OCI-LY7 (cell line): ENCODE data around the gene BIVM. TPM values are rescaled to one million over a fixed set of nuclear protein-coding genes. Genes with fewer than 3 reads are reported as not detected.
"Not testable (repeated sequence)": the region's sequence is repeated elsewhere in the genome, so short reads cannot be mapped to it uniquely, and the experiment has no call there.

Experiments used
- BruUV-seq: library from RNA; stranded (reverse); fragments of 400-500 nt; replicated peaks from 2 replicates; lab custom pipeline; 2021; lab: Mats Ljungman, UMichigan
- CTCF ChIA-PET: fragments of 300-600 bp; sonication (Branson Sonifier 250); formaldehyde crosslinking; loops from one replicate; lab custom pipeline; 2022; ENCODE audit warnings: antibody characterized with exemption; ENCODE audit not compliant: unreplicated experiment; lab: Charles Lee
- POLR2A ChIA-PET: fragments of 300-600 bp; sonication (Branson Sonifier 250); formaldehyde crosslinking; loops from one replicate; lab custom pipeline; 2022; ENCODE audit warnings: antibody characterized with exemption; lab: Charles Lee
- DNase-seq: peaks from one replicate; pipeline ENCODE4 v3.0.0-alpha.2; 2015; ENCODE audit warnings: low spot score
- H2AFZ ChIP-seq: fragments of 200-600 bp; sonication (generic), shearing (Covaris generic); 2 replicates; pipeline ENCODE4 v1.6.1; 2014; ENCODE audit warnings: mild to moderate bottlenecking, antibody characterized with exemption, low read length, moderate library complexity
- H3K27ac ChIP-seq: fragments of 200-600 bp; sonication (generic); 2 replicates; pipeline ENCODE4 v1.5.1; 2014; ENCODE audit warnings: mixed run types, low read depth, mild to moderate bottlenecking, moderate library complexity, low read length, inconsistent platforms; ENCODE audit not compliant: poor library complexity, severe bottlenecking
- H3K36me3 ChIP-seq: fragments of 200-600 bp; sonication (generic); 2 replicates; pipeline ENCODE4 v1.6.1; 2014; ENCODE audit warnings: mild to moderate bottlenecking, antibody characterized with exemption, low read length, moderate library complexity, mixed read lengths; ENCODE audit not compliant: insufficient read depth
- H3K4me1 ChIP-seq: fragments of 200-600 bp; sonication (generic); 2 replicates; pipeline ENCODE4 v1.5.1; 2014; ENCODE audit warnings: mild to moderate bottlenecking, low read length; ENCODE audit not compliant: insufficient read depth, poor library complexity, severe bottlenecking
- H3K4me2 ChIP-seq: fragments of 200-600 bp; sonication (generic); 2 replicates; pipeline ENCODE4 v1.6.1; 2014; ENCODE audit warnings: mild to moderate bottlenecking, low read length
- H3K4me3 ChIP-seq: fragments of 200-600 bp; sonication (generic); 2 replicates; pipeline ENCODE4 v1.5.1; 2014; ENCODE audit warnings: mild to moderate bottlenecking, low read depth, low read length; ENCODE audit not compliant: poor library complexity, severe bottlenecking
- H3K79me2 ChIP-seq: fragments of 200-600 bp; sonication (generic); 2 replicates; pipeline ENCODE4 v1.6.1; 2016; ENCODE audit warnings: low read depth, mild to moderate bottlenecking, low read length, moderate library complexity, mixed read lengths; ENCODE audit not compliant: insufficient read depth
- H3K9me2 ChIP-seq: fragments of 200-600 bp; sonication (generic); 2 replicates; pipeline ENCODE4 v1.6.1; 2016; ENCODE audit warnings: mild to moderate bottlenecking, low read length, mixed read lengths; ENCODE audit not compliant: insufficient read depth
- H3K9me3 ChIP-seq: fragments of 200-600 bp; sonication (generic); 2 replicates; pipeline ENCODE4 v1.6.1; 2014; ENCODE audit warnings: mild to moderate bottlenecking, mixed run types, low read length, mixed read lengths
- H4K20me1 ChIP-seq: fragments of 200-600 bp; sonication (generic); 2 replicates; pipeline ENCODE4 v1.6.1; 2014; ENCODE audit warnings: mild to moderate bottlenecking, antibody characterized with exemption, low read length, moderate library complexity, mixed read lengths; ENCODE audit not compliant: insufficient read depth
- EZH2phosphoT487 ChIP-seq: fragments of 200-600 bp; sonication (generic); IDR thresholded peaks from 2 replicates; pipeline ENCODE4 v1.6.1; 2018; ENCODE audit warnings: low read depth, borderline replicate concordance, mild to moderate bottlenecking, mixed run types, antibody characterized with exemption, low read length, moderate library complexity, mixed read lengths
- intact Hi-C: fragments of 100-400 bp; cut with micrococcal nuclease; formaldehyde crosslinking; loops from one replicate; pipeline ENCODE4 v1.10.0; 2022; ENCODE audit not compliant: unreplicated experiment
- total RNA-seq, 2 experiments: library from RNA; depleted of rRNA in 1 of 2; stranded (reverse); fragments of >200 nt in 1 of 2; shearing (Covaris generic) in 1 of 2; gene quantifications; 2 replicates each; pipeline ENCODE4 v1.2.3, GENCODE V29; 2014 to 2022
- TF ChIP-seq, protein P1 (sequence below): fragments of 200-600 bp; sonication (generic); conservative IDR thresholded peaks from 2 replicates; pipeline ENCODE4 v1.5.1; 2014; ENCODE audit warnings: mild to moderate bottlenecking, antibody characterized with exemption, low read length, moderate library complexity, mixed read lengths

BIVM gene
- total RNA-seq, 2 experiments from 2014 or later: not detected

- TF ChIP-seq, protein P1, sequence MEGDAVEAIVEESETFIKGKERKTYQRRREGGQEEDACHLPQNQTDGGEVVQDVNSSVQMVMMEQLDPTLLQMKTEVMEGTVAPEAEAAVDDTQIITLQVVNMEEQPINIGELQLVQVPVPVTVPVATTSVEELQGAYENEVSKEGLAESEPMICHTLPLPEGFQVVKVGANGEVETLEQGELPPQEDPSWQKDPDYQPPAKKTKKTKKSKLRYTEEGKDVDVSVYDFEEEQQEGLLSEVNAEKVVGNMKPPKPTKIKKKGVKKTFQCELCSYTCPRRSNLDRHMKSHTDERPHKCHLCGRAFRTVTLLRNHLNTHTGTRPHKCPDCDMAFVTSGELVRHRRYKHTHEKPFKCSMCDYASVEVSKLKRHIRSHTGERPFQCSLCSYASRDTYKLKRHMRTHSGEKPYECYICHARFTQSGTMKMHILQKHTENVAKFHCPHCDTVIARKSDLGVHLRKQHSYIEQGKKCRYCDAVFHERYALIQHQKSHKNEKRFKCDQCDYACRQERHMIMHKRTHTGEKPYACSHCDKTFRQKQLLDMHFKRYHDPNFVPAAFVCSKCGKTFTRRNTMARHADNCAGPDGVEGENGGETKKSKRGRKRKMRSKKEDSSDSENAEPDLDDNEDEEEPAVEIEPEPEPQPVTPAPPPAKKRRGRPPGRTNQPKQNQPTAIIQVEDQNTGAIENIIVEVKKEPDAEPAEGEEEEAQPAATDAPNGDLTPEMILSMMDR: no peak
- no peak for TF ChIP-seq EZH2phosphoT487
- H3K27ac ChIP-seq: no peak overlapping the region
- no peaks in the 10 kb centered on the region for H3K79me2 ChIP-seq
- no peaks in the 10 kb centered on the region for H3K9me2 ChIP-seq
- no peak overlapping the region for H2AFZ ChIP-seq
- intact Hi-C loops: no loop called here
- CTCF ChIA-PET: no interaction called here
- H4K20me1 ChIP-seq: no peaks in the 10 kb centered on the region
- H3K4me3 ChIP-seq: no peak overlapping the region
- no peaks in the 10 kb centered on the region for H3K9me3 ChIP-seq
- no peak for DNase-seq
- no peaks in the 10 kb centered on the region for H3K4me1 ChIP-seq
- no peak overlapping the region for H3K4me2 ChIP-seq
- BruUV-seq: no TSS peak
- POLR2A ChIA-PET: no interaction called here
- H3K36me3 ChIP-seq: no peaks in the 10 kb centered on the region
Measured at GRCh38 chr13:102779436-102780159, 19.3 kb upstream of the BIVM start.

DNA sequence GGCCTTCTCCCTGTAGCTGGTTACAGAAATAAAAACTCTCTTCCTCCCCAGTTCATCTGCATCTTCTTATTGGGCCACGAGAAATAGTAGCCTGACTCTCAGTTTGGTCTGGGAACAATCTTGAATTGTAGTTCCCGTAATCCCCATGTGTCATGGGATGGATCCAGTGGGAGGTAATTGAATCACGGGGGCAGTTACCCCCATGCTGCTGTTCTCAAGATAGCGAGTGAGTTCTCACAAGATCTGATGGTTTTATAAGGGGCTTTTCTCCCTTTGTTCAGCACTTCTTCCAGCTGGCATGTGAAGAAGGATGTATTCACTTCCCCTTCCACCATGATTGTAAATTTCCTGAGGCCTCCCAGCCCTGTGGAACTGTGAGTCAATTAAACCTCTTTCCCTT is 18.3 kb upstream of the BIVM start:
- H3K36me3 ChIP-seq, H3K9me2 ChIP-seq, H3K27ac ChIP-seq, H3K4me3 ChIP-seq, H3K9me3 ChIP-seq, H4K20me1 ChIP-seq, H2AFZ ChIP-seq, intact Hi-C loops, DNase-seq, POLR2A ChIA-PET, H3K4me2 ChIP-seq, CTCF ChIA-PET, BruUV-seq, H3K4me1 ChIP-seq, H3K79me2 ChIP-seq: not testable (repeated sequence)

- Histone ChIP-seq H3K27ac (no peak overlapping the region), H3K4me3 (no peak overlapping the region), H3K9me3 (no peaks in the 10 kb centered on the region), H4K20me1 (no peaks in the 10 kb centered on the region), H3K4me1 (no peaks in the 10 kb centered on the region), H2AFZ (no peak overlapping the region), H3K4me2 (no peak overlapping the region), H3K36me3 (no peaks in the 10 kb centered on the region), H3K9me2 (no peaks in the 10 kb centered on the region), H3K79me2 (no peaks in the 10 kb centered on the region)
- intact Hi-C loops: no loop called here
- TF ChIP-seq, protein P1: no peak
- no peak for TF ChIP-seq EZH2phosphoT487
- no peak for DNase-seq
- no TSS peak for BruUV-seq
- POLR2A ChIA-PET: no interaction called here
- CTCF ChIA-PET: no interaction called here
Measured at GRCh38 chr13:102781591-102781990, 17.3 kb upstream of the BIVM start.
